B cell (primary cell): Measurements from ENCODE around the gene STK11. TPM values are rescaled to one million over a fixed set of nuclear protein-coding genes. Genes with fewer than 3 reads are reported as not detected.

Experiments
- ATAC-seq: fragments of 200-7000 bp; cut with Tn5 transposase; one replicate; pipeline ENCODE4 v1.10.0; 2021; ENCODE audit warnings: low read depth, mild to moderate bottlenecking, moderate number of reproducible peaks, moderate library complexity
- CTCF ChIA-PET: fragments of 350-600 bp; sonication (Branson Sonifier 250); formaldehyde crosslinking; loops from one replicate; lab custom pipeline; 2021; ENCODE audit warnings: antibody characterized with exemption, inconsistent platforms; lab: Charles Lee
- POLR2A ChIA-PET: fragments of 350-600 bp; sonication (Branson Sonifier 250); formaldehyde crosslinking; loops from one replicate; lab custom pipeline; 2021; ENCODE audit warnings: antibody characterized with exemption; lab: Charles Lee
- DNase-seq: peaks from one replicate; pipeline ENCODE4 v3.0.0; 2013
- H2AFZ ChIP-seq: 2 replicates; pipeline ENCODE4 v1.6.1; 2012; ENCODE audit warnings: mild to moderate bottlenecking, low read depth, low read length; ENCODE audit not compliant: insufficient read depth, poor library complexity, severe bottlenecking
- H3K27ac ChIP-seq, 2 donors: 1 replicate in 1 of 2; 2 replicates in 1 of 2; pipeline ENCODE4 v1.5.1; 2012 to 2013; ENCODE audit warnings: low read length in 2 of 2, mild to moderate bottlenecking in 2 of 2, moderate library complexity in 1 of 2
- H3K27me3 ChIP-seq, 4 experiments: fragments of 200-600 bp in 1 of 4; sonication (generic) in 1 of 4; replicated peaks in 1 of 4; 1 replicate in 2 of 4; 2 replicates in 2 of 4; pipeline versions ENCODE4 v1.6.1 to v1.7.0; 2013 to 2016; ENCODE audit warnings: low read length in 3 of 4, mild to moderate bottlenecking in 2 of 4, mixed read lengths in 1 of 4, moderate library complexity in 1 of 4; ENCODE audit not compliant: insufficient read depth in 4 of 4, control insufficient read depth in 3 of 4; ENCODE audit errors: control extremely low read depth in 1 of 4
- H3K36me3 ChIP-seq, 2 experiments: replicated peaks in 1 of 2; 1 replicate in 1 of 2; 2 replicates in 1 of 2; pipeline versions ENCODE4 v1.6.1 to v1.7.1; 2013; ENCODE audit warnings: low read length in 1 of 2; ENCODE audit not compliant: insufficient read depth in 2 of 2, control insufficient read depth in 1 of 2; ENCODE audit errors: control extremely low read depth in 1 of 2, extremely low read depth in 1 of 2
- H3K4me1 ChIP-seq, 2 donors: fragments of 200-600 bp in 1 of 2; sonication (generic) in 1 of 2; 1 replicate in 1 of 2; 2 replicates in 1 of 2; pipeline versions ENCODE4 v1.5.1 to v1.6.1; 2013 to 2017; ENCODE audit warnings: low read length in 2 of 2; ENCODE audit not compliant: control insufficient read depth in 2 of 2, insufficient read depth in 2 of 2
- H3K4me2 ChIP-seq: replicated peaks from 2 replicates; pipeline ENCODE3; 2012; ENCODE audit warnings: mild to moderate bottlenecking, low read depth, low read length; ENCODE audit not compliant: poor library complexity, severe bottlenecking
- H3K4me3 ChIP-seq, 5 experiments: fragments of 200-600 bp in 1 of 5; sonication (generic) in 1 of 5; 1 replicate in 3 of 5; 2 replicates in 2 of 5; pipeline versions ENCODE4 v1.5.1 to v1.7.0; 2011 to 2016; ENCODE audit warnings: low read length in 4 of 5, mild to moderate bottlenecking in 4 of 5, low read depth in 2 of 5, control low read depth in 1 of 5, moderate library complexity in 1 of 5; ENCODE audit not compliant: insufficient read depth in 1 of 5; ENCODE audit errors: control extremely low read depth in 1 of 5, extremely low read depth in 1 of 5
- H3K79me2 ChIP-seq: fragments of 200-600 bp; sonication (generic); one replicate; pipeline ENCODE4 v1.6.0; 2016; ENCODE audit warnings: low read length; ENCODE audit not compliant: control insufficient read depth, insufficient read depth
- H3K9ac ChIP-seq: fragments of 200-600 bp; sonication (generic); 2 replicates; pipeline ENCODE4 v1.6.1; 2017; ENCODE audit warnings: mild to moderate bottlenecking, low read length, moderate library complexity
- H3K9me3 ChIP-seq, 3 donors: one replicate each; pipeline versions ENCODE4 v1.6.1 to v1.7.1; 2013; ENCODE audit warnings: low read length in 2 of 3; ENCODE audit not compliant: control insufficient read depth in 2 of 3, insufficient read depth in 1 of 3; ENCODE audit errors: control extremely low read depth in 1 of 3
- H4K20me1 ChIP-seq: 2 replicates; pipeline ENCODE4 v1.6.0; 2012; ENCODE audit warnings: mild to moderate bottlenecking, low read length; ENCODE audit not compliant: insufficient read depth, control insufficient read depth, poor library complexity, severe bottlenecking
- H3K27ac Mint-ChIP-seq: one replicate; pipeline ENCODE4 v1.8.0; 2021; ENCODE audit warnings: mixed read lengths
- H3K27me3 Mint-ChIP-seq: one replicate; pipeline ENCODE4 v1.8.0; 2021; ENCODE audit warnings: mixed read lengths
- H3K4me1 Mint-ChIP-seq: one replicate; pipeline ENCODE4 v1.8.0; 2021; ENCODE audit warnings: mixed read lengths
- H3K4me3 Mint-ChIP-seq: one replicate; pipeline ENCODE4 v1.8.0; 2021; ENCODE audit warnings: mixed read lengths
- H3K9me3 Mint-ChIP-seq: one replicate; pipeline ENCODE4 v1.8.0; 2022; ENCODE audit warnings: mixed read lengths; ENCODE audit not compliant: insufficient read depth
- EZH2 ChIP-seq: IDR thresholded peaks from 2 replicates; pipeline ENCODE4 v1.6.1; 2012; ENCODE audit warnings: borderline replicate concordance, low read depth, mild to moderate bottlenecking, moderate library complexity, low read length; ENCODE audit not compliant: insufficient read depth, poor library complexity, severe bottlenecking
- WGBS: methylation state at CpG from one replicate; pipeline ENCODE4 v1.1.5; 2013; ENCODE audit warnings: missing lambda C conversion rate; ENCODE audit not compliant: insufficient coverage; 5-methylcytosine and 5-hydroxymethylcytosine counted together
- intact Hi-C: fragments of 100-400 bp; cut with micrococcal nuclease; formaldehyde crosslinking; loops from one replicate; pipeline ENCODE4 v1.10.0; 2022
- polyA plus RNA-seq: library from polyadenylated mRNA; depleted of rRNA; stranded (reverse); fragments of >200 nt; gene quantifications from 2 replicates; pipeline ENCODE4 v1.2.3, GENCODE V29; 2012
- total RNA-seq, 2 donors: library from RNA; stranded (reverse); fragments of 120-200 nt in 1 of 2; gene quantifications; 1 replicate in 1 of 2; 2 replicates in 1 of 2; pipeline versions ENCODE4 v1.2.3 to v1.2.4, GENCODE V29; 2013 to 2022
- TF ChIP-seq, protein P1 (sequence below): fragments of 200-600 bp; IDR thresholded peaks from one replicate; pipeline ENCODE4 v1.8.0; 2022; ENCODE audit warnings: antibody characterized with exemption, mild to moderate bottlenecking

The STK11 gene
- total and polyA plus RNA-seq, 2 donors (not counting 1 experiment from before 2014, with no cell fraction given) = 87.9 to 89.9 TPM

GRCh38 chr19:1260749-1261537 lies 55.4 kb downstream of the STK11 start:
- ChIA-PET CTCF (interaction anchor here (1.1 to 10.0 kb wide), 3 partner anchors 7 to 17 kb away, joined by 3 to 658 read pairs (median 113); partner anchors contain the start of genes ATP5F1D and CIRBP), POLR2A (interaction anchor here (0.5 to 11.0 kb wide), 11 partner anchors 4 to 490 kb away, joined by 3 to 402 read pairs (median 4); partner anchors contain the start of genes ABCA7, ATP5F1D, CIRBP and FAM174C)
- Mint-ChIP-seq H3K4me3 (peak overlapping the region; percentile 97), H3K9me3 (no peaks in the 10 kb centered on the region), H3K27ac (peak overlapping the region; percentile 99), H3K27me3 (no peaks in the 10 kb centered on the region), H3K4me1 (peaks cover 78% of the 10 kb centered on the region)
- H3K36me3 ChIP-seq = peaks cover 0 to 18% of the 10 kb centered on the region in 2 experiments
- peak overlapping the region; percentile 1 for H2AFZ ChIP-seq
- H3K9me3 ChIP-seq = no peaks in the 10 kb centered on the region
- peaks cover 33% of the 10 kb centered on the region for H3K79me2 ChIP-seq
- ATAC-seq (peak; percentile 59), DNase-seq (peak; percentile 98)
- TF ChIP-seq, protein P1, sequence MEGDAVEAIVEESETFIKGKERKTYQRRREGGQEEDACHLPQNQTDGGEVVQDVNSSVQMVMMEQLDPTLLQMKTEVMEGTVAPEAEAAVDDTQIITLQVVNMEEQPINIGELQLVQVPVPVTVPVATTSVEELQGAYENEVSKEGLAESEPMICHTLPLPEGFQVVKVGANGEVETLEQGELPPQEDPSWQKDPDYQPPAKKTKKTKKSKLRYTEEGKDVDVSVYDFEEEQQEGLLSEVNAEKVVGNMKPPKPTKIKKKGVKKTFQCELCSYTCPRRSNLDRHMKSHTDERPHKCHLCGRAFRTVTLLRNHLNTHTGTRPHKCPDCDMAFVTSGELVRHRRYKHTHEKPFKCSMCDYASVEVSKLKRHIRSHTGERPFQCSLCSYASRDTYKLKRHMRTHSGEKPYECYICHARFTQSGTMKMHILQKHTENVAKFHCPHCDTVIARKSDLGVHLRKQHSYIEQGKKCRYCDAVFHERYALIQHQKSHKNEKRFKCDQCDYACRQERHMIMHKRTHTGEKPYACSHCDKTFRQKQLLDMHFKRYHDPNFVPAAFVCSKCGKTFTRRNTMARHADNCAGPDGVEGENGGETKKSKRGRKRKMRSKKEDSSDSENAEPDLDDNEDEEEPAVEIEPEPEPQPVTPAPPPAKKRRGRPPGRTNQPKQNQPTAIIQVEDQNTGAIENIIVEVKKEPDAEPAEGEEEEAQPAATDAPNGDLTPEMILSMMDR = no peak
- TF ChIP-seq EZH2 = no peak
- H3K4me3 ChIP-seq = peak overlapping the region; percentile 61 to 95 (median 81)
- H3K27me3 ChIP-seq = no peaks in the 10 kb centered on the region
- under 1% methylated on average over 80 of the region's 83 CpGs for WGBS
- H4K20me1 ChIP-seq = peaks cover 11% of the 10 kb centered on the region
- intact Hi-C loops = loop anchor here (1.0 to 5.0 kb wide), 3 partner anchors 8 to 354 kb away; partner anchors contain the start of gene CIRBP
- peak overlapping the region; percentile 99 for H3K4me2 ChIP-seq
- peaks cover 68 to 91% of the 10 kb centered on the region in 2 donors for H3K4me1 ChIP-seq
- H3K9ac ChIP-seq = peak overlapping the region; percentile 98
- peak overlapping the region; percentile 99 to 100 for H3K27ac ChIP-seq

DNA sequence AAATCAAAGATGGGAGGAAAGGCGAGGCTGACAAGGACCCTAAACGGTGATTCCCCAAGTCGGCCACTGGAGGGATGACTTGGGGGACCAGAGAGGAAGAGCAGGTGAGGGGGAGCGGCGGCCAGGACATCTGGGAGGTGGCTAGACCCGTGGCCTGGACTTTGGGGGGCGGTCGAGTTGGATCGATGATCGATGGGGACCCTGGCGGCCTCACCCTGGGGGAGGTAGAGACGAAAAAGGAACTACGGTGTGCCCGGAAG lies 55.9 kb downstream of the STK11 start:
- POLR2A ChIA-PET = interaction anchor here (0.5 to 11.0 kb wide), 10 partner anchors 4 to 491 kb away, joined by 3 to 402 read pairs (median 4); partner anchors contain the start of genes ABCA7, ATP5F1D, CIRBP and FAM174C
- H3K4me2 ChIP-seq = peak overlapping the region; percentile 99
- peaks cover 71 to 94% of the 10 kb centered on the region in 2 donors for H3K4me1 ChIP-seq
- peak overlapping the region; percentile 1 for H2AFZ ChIP-seq
- CTCF ChIA-PET = interaction anchor here (7.6 to 10.0 kb wide), 2 partner anchors 8 to 18 kb away, joined by 113 to 658 read pairs; partner anchors contain the start of gene ATP5F1D
- H3K79me2 ChIP-seq = peaks cover 29% of the 10 kb centered on the region
- H3K9ac ChIP-seq = peak overlapping the region; percentile 98
- no peaks in the 10 kb centered on the region for H3K9me3 ChIP-seq
- DNase-seq = peak; percentile 84
- peaks cover 0 to 16% of the 10 kb centered on the region in 2 experiments for H3K36me3 ChIP-seq
- no peak for TF ChIP-seq EZH2
- TF ChIP-seq, protein P1 = peak; percentile 14
- peak overlapping the region; percentile 61 to 95 (median 81) for H3K4me3 ChIP-seq
- Mint-ChIP-seq H3K4me1 (peaks cover 79% of the 10 kb centered on the region), H3K4me3 (peak overlapping the region; percentile 97), H3K27me3 (no peaks in the 10 kb centered on the region), H3K9me3 (no peaks in the 10 kb centered on the region), H3K27ac (peak overlapping the region; percentile 99)
- ATAC-seq = no peak
- H3K27me3 ChIP-seq = no peaks in the 10 kb centered on the region
- WGBS = under 1% methylated on average over 14 of the region's 14 CpGs
- peak overlapping the region; percentile 96 to 99 for H3K27ac ChIP-seq
- peaks cover 11% of the 10 kb centered on the region for H4K20me1 ChIP-seq
- intact Hi-C loops = loop anchor here (1.0 to 5.0 kb wide), 2 partner anchors 12 to 354 kb away; no protein-coding TSS in a partner anchor
